ENCODE results near the gene MRRF.

GRCh38 chr9:122265149-122265915 is 650 bp downstream of the MRRF start:
- TF ChIP-seq POLR2A (IDR thresholded peaks at IDR 0.05; ENCODE audit: low read depth, low read length) = no peak
- no peak for TF ChIP-seq POLR2AphosphoS5 (IDR thresholded peaks at IDR 0.05; ENCODE audit: insufficient read depth, low read depth, low read length)
- TF ChIP-seq MYC (IDR thresholded peaks at IDR 0.05; ENCODE audit: low read depth, low read length) = no peak
- no peak for TF ChIP-seq EZH2 (IDR thresholded peaks at IDR 0.05; ENCODE audit: borderline replicate concordance, low read depth, low read length, severe bottlenecking)
- TF ChIP-seq CTCF (IDR thresholded peaks at IDR 0.05; ENCODE audit: extremely low read depth in 1 of 2, insufficient read depth in 1 of 2, low read depth in 1 of 2, low read length in 2 of 2) = no peak
- no peak for TF ChIP-seq GATA2 (IDR thresholded peaks at IDR 0.05; ENCODE audit: insufficient read depth, insufficient read length, low read depth, low read length)
- TF ChIP-seq JUN (IDR thresholded peaks at IDR 0.05; ENCODE audit: borderline replicate concordance, insufficient read depth, insufficient read length, low read depth) = no peak

Data from endothelial cell of umbilical vein (primary cell).